Stimulated activated CD8-positive, alpha-beta memory T cell treated with anti-CD3 and anti-CD28 coated beads, Interleukin-7, amount 100 ng/mL, for 24 hours (primary cell): ENCODE measurements around the gene CNDP2.

Experiments used
- DNase-seq: peaks from one replicate; pipeline ENCODE4 v3.0.0-alpha.2; 2020; ENCODE audit warnings: low read depth

The CNDP2 gene

GRCh38 chr18:74571895-74572680 lies 75.9 kb downstream of the CNDP2 start:
- DNase-seq, result no peak

- no peak for DNase-seq
These were observed 76.9 kb downstream of the CNDP2 start for GRCh38 chr18:74573053-74573452.
